Liver (tissue), 9 donors: ENCODE data around the gene CELA2A. TPM values are rescaled to one million over a fixed set of nuclear protein-coding genes. Genes with fewer than 3 reads are reported as not detected.

Experiments used
- DNase-seq: peaks from one replicate; pipeline ENCODE4 v3.0.0-alpha.2; 2017; ENCODE audit warnings: low spot score
- H3K27ac ChIP-seq, 2 donors: one replicate each; pipeline ENCODE4 v1.7.0; 2013; ENCODE audit warnings: inconsistent platforms in 2 of 2, low read length in 2 of 2, control low read depth in 1 of 2, low read depth in 1 of 2, mild to moderate bottlenecking in 1 of 2
- H3K27me3 ChIP-seq, 4 donors: one replicate each; pipeline versions ENCODE4 v1.6.1 to v1.7.0; 2013; ENCODE audit warnings: low read length in 3 of 4, inconsistent platforms in 1 of 4, mild to moderate bottlenecking in 1 of 4, moderate library complexity in 1 of 4; ENCODE audit not compliant: control insufficient read depth in 4 of 4, insufficient read depth in 4 of 4
- H3K36me3 ChIP-seq, 4 donors: one replicate each; pipeline versions ENCODE4 v1.6.1 to v1.7.0; 2013; ENCODE audit warnings: low read length in 3 of 4, mild to moderate bottlenecking in 3 of 4, low read depth in 1 of 4, moderate library complexity in 1 of 4; ENCODE audit not compliant: control insufficient read depth in 4 of 4, insufficient read depth in 3 of 4
- H3K4me1 ChIP-seq, 4 donors: one replicate each; pipeline versions ENCODE4 v1.6.1 to v1.7.0; 2013; ENCODE audit warnings: low read length in 3 of 4, mild to moderate bottlenecking in 3 of 4, moderate library complexity in 1 of 4; ENCODE audit not compliant: control insufficient read depth in 4 of 4, insufficient read depth in 4 of 4
- H3K4me3 ChIP-seq, 3 donors: one replicate each; pipeline versions ENCODE4 v1.6.1 to v1.7.0; 2013; ENCODE audit warnings: low read length in 3 of 3, control low read depth in 1 of 3, low read depth in 1 of 3, mild to moderate bottlenecking in 1 of 3
- H3K9ac ChIP-seq, 2 donors: one replicate each; pipeline ENCODE4 v1.7.0; 2013; ENCODE audit warnings: low read length in 2 of 2, mild to moderate bottlenecking in 2 of 2, moderate library complexity in 2 of 2, control low read depth in 1 of 2, low read depth in 1 of 2
- H3K9me3 ChIP-seq, 4 donors: one replicate each; pipeline versions ENCODE4 v1.6.1 to v1.7.0; 2013; ENCODE audit warnings: low read length in 3 of 4; ENCODE audit not compliant: control insufficient read depth in 4 of 4
- FOXA2 ChIP-seq: IDR thresholded peaks from 2 replicates; pipeline ENCODE4 v1.6.1; 2016; ENCODE audit warnings: antibody characterized with exemption
- HNF4G ChIP-seq: IDR thresholded peaks from 2 replicates; pipeline ENCODE4 v1.6.1; 2016; ENCODE audit warnings: antibody characterized with exemption
- JUND ChIP-seq, 2 donors: IDR thresholded peaks; 2 replicates each; pipeline ENCODE4 v1.6.1; 2016; ENCODE audit warnings: antibody characterized with exemption in 2 of 2
- SP1 ChIP-seq: IDR thresholded peaks from 2 replicates; pipeline ENCODE4 v1.6.1; 2018; ENCODE audit warnings: antibody characterized with exemption, mild to moderate bottlenecking
- WGBS: extraction: QIAGEN DNeasy Blood & Tissue Kit; methylation state at CpG from one replicate; pipeline ENCODE4 v1.1.7; 2013; 5-methylcytosine and 5-hydroxymethylcytosine counted together
- polyA plus RNA-seq, 2 donors: library from polyadenylated mRNA; stranded (reverse) in 1 of 2; unstranded in 1 of 2; fragments of 200-250 nt in 1 of 2; fragments of >200 nt in 1 of 2; fragmentation: Nextera tagmentation in 1 of 2; extraction: Ambion mirVana in 1 of 2; gene quantifications; one replicate each; pipeline versions ENCODE4 v1.2.1 to v1.2.3, GENCODE V29; 2013 to 2015
- total RNA-seq, 2 donors: library from RNA; depleted of rRNA; stranded (reverse); fragments of >200 nt; gene quantifications; one replicate each; pipeline ENCODE4 v1.2.3, GENCODE V29; 2014
- TF ChIP-seq, protein P1 (sequence below): IDR thresholded peaks from 2 replicates; pipeline ENCODE4 v1.6.1; 2016; ENCODE audit warnings: antibody characterized with exemption, mild to moderate bottlenecking
- TF ChIP-seq, protein P2 (sequence below): IDR thresholded peaks from 2 replicates; pipeline ENCODE4 v1.6.1; 2016; ENCODE audit warnings: antibody characterized with exemption
- TF ChIP-seq, protein P3 (sequence below): IDR thresholded peaks from 2 replicates; pipeline ENCODE4 v1.6.1; 2016; ENCODE audit warnings: antibody characterized with exemption
- TF ChIP-seq, protein P4 (sequence below): fragments of 150-350 bp; IDR thresholded peaks from 2 replicates; pipeline ENCODE4 v1.5.1; 2017; ENCODE audit warnings: improper control_type of control experiment, low read depth, low read length; ENCODE audit not compliant: missing input control
- donor health status: healthy.
- donor health status: healthy.
- donor health status: healthy.
- donor health status: healthy.
- donor health status: healthy.

The CELA2A gene
- total and polyA plus RNA-seq, 4 donors = not detected

DNA sequence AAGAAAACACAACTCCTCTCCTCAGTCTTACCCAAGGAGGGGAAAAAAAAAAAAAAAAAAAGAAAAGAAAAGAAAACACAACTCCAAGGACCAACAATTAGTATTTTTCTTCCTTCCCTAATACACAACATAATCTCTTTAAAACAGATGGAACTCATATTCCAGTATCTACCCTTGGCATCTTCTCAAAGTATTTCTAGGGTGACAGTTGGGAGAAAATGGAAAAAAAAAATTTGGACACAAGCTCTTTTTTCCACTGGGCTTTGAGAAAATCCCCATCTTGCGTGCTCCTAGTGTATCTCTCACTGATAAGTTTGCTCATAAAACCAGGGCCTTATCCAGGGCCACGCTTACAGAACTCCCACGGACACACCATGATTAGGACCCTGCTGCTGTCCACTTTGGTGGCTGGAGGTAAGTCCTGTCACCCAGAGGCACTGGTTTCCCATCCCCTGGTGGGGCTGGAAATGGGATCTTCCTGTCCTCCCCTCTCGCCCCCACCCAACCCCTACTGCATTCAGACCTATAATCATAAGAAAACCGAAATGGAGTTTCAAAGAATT lies 19.3 kb downstream of the CELA2A start, which contains the start of gene CELA2B (continued):
- TF ChIP-seq, protein P1, sequence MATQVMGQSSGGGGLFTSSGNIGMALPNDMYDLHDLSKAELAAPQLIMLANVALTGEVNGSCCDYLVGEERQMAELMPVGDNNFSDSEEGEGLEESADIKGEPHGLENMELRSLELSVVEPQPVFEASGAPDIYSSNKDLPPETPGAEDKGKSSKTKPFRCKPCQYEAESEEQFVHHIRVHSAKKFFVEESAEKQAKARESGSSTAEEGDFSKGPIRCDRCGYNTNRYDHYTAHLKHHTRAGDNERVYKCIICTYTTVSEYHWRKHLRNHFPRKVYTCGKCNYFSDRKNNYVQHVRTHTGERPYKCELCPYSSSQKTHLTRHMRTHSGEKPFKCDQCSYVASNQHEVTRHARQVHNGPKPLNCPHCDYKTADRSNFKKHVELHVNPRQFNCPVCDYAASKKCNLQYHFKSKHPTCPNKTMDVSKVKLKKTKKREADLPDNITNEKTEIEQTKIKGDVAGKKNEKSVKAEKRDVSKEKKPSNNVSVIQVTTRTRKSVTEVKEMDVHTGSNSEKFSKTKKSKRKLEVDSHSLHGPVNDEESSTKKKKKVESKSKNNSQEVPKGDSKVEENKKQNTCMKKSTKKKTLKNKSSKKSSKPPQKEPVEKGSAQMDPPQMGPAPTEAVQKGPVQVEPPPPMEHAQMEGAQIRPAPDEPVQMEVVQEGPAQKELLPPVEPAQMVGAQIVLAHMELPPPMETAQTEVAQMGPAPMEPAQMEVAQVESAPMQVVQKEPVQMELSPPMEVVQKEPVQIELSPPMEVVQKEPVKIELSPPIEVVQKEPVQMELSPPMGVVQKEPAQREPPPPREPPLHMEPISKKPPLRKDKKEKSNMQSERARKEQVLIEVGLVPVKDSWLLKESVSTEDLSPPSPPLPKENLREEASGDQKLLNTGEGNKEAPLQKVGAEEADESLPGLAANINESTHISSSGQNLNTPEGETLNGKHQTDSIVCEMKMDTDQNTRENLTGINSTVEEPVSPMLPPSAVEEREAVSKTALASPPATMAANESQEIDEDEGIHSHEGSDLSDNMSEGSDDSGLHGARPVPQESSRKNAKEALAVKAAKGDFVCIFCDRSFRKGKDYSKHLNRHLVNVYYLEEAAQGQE = no peak
- TF ChIP-seq, protein P2, sequence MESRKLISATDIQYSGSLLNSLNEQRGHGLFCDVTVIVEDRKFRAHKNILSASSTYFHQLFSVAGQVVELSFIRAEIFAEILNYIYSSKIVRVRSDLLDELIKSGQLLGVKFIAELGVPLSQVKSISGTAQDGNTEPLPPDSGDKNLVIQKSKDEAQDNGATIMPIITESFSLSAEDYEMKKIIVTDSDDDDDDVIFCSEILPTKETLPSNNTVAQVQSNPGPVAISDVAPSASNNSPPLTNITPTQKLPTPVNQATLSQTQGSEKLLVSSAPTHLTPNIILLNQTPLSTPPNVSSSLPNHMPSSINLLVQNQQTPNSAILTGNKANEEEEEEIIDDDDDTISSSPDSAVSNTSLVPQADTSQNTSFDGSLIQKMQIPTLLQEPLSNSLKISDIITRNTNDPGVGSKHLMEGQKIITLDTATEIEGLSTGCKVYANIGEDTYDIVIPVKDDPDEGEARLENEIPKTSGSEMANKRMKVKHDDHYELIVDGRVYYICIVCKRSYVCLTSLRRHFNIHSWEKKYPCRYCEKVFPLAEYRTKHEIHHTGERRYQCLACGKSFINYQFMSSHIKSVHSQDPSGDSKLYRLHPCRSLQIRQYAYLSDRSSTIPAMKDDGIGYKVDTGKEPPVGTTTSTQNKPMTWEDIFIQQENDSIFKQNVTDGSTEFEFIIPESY = no peak
- TF ChIP-seq FOXA2 = no peak
- no peak for TF ChIP-seq SP1
- TF ChIP-seq JUND (IDR thresholded peaks at IDR 0.05) = no peak
- no peak for TF ChIP-seq HNF4G

DNA sequence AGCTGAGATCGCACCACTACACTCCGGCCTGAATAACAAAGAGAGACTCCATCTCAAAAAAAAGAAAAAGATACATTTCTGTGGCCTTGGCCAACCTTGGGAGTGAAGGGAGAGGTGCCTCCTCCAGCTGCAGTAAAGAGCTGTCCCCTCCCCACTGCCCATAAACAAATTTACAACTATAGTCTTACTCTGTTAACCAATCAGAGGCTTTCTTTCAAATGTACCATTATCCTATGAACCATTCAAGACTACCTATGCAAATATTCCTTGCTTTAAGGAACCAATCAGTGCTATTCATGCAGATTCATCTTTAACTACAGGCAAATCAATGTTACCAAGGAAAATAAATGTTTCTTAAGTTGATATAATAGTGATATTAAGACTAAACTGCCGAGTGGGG lies 20.4 kb downstream of the CELA2A start:
- H3K36me3 ChIP-seq = no peaks in the 10 kb centered on the region
- H3K9me3 ChIP-seq = no peaks in the 10 kb centered on the region
- H3K27me3 ChIP-seq = no peaks in the 10 kb centered on the region
- no peak for DNase-seq
- 94% methylated on average over 3 of the region's 3 CpGs for WGBS
- no peak overlapping the region for H3K27ac ChIP-seq
- H3K9ac ChIP-seq = no peak overlapping the region
- no peak overlapping the region for H3K4me3 ChIP-seq
- TF ChIP-seq, protein P1 = no peak
- TF ChIP-seq, protein P3, sequence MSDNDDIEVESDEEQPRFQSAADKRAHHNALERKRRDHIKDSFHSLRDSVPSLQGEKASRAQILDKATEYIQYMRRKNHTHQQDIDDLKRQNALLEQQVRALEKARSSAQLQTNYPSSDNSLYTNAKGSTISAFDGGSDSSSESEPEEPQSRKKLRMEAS = no peak
- TF ChIP-seq, protein P4, sequence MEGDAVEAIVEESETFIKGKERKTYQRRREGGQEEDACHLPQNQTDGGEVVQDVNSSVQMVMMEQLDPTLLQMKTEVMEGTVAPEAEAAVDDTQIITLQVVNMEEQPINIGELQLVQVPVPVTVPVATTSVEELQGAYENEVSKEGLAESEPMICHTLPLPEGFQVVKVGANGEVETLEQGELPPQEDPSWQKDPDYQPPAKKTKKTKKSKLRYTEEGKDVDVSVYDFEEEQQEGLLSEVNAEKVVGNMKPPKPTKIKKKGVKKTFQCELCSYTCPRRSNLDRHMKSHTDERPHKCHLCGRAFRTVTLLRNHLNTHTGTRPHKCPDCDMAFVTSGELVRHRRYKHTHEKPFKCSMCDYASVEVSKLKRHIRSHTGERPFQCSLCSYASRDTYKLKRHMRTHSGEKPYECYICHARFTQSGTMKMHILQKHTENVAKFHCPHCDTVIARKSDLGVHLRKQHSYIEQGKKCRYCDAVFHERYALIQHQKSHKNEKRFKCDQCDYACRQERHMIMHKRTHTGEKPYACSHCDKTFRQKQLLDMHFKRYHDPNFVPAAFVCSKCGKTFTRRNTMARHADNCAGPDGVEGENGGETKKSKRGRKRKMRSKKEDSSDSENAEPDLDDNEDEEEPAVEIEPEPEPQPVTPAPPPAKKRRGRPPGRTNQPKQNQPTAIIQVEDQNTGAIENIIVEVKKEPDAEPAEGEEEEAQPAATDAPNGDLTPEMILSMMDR = no peak
- no peak for TF ChIP-seq JUND (IDR thresholded peaks at IDR 0.05)
- H3K4me1 ChIP-seq = no peaks in the 10 kb centered on the region
